Activated B cell treated with CpG ODN at 0.5 μM for 24 hours (primary cell): ENCODE results near the gene SSR2. TPM values are rescaled to one million over a fixed set of nuclear protein-coding genes. Genes with fewer than 3 reads are reported as not detected.

Source experiments
- ATAC-seq: fragments of 200-7000 bp; cut with Tn5 transposase; one replicate; pipeline ENCODE4 v1.10.0; 2021; ENCODE audit warnings: low read depth, mild to moderate bottlenecking, moderate library complexity
- CTCF ChIA-PET: fragments of 350-600 bp; sonication (Branson Sonifier 250); formaldehyde crosslinking; loops from one replicate; lab custom pipeline; 2021; ENCODE audit warnings: antibody characterized with exemption; lab: Charles Lee
- POLR2A ChIA-PET: fragments of 350-600 bp; sonication (Branson Sonifier 250); formaldehyde crosslinking; loops from one replicate; lab custom pipeline; 2021; ENCODE audit warnings: antibody characterized with exemption; lab: Charles Lee
- DNase-seq: peaks from one replicate; pipeline ENCODE4 v3.0.0; 2022
- H3K27ac Mint-ChIP-seq: one replicate; pipeline ENCODE4 v1.8.0; 2020; ENCODE audit warnings: mixed read lengths
- H3K27me3 Mint-ChIP-seq: one replicate; pipeline ENCODE4 v1.8.0; 2021; ENCODE audit warnings: mixed read lengths
- H3K36me3 Mint-ChIP-seq: one replicate; pipeline ENCODE4 v1.8.0; 2021; ENCODE audit warnings: low read depth, mixed read lengths
- H3K4me1 Mint-ChIP-seq: one replicate; pipeline ENCODE4 v1.8.0; 2021; ENCODE audit warnings: mixed read lengths
- H3K4me3 Mint-ChIP-seq: one replicate; pipeline ENCODE4 v1.8.0; 2020; ENCODE audit warnings: mild to moderate bottlenecking, mixed read lengths
- H3K9me3 Mint-ChIP-seq: one replicate; pipeline ENCODE4 v1.8.0; 2020; ENCODE audit warnings: mixed read lengths
- CTCF ChIP-seq: fragments of 200-600 bp; IDR thresholded peaks from one replicate; pipeline ENCODE4 v1.8.0; 2022; ENCODE audit warnings: antibody characterized with exemption, mild to moderate bottlenecking
- intact Hi-C: fragments of 100-400 bp; cut with micrococcal nuclease; formaldehyde crosslinking; loops from one replicate; pipeline ENCODE4 v1.15.1; 2024
- total RNA-seq: library from RNA; stranded (reverse); gene quantifications from 2 replicates; pipeline ENCODE4 v1.2.3, GENCODE V29; 2022

SSR2 gene
- total RNA-seq, 1 donor from 2014 or later: 136 TPM

DNA sequence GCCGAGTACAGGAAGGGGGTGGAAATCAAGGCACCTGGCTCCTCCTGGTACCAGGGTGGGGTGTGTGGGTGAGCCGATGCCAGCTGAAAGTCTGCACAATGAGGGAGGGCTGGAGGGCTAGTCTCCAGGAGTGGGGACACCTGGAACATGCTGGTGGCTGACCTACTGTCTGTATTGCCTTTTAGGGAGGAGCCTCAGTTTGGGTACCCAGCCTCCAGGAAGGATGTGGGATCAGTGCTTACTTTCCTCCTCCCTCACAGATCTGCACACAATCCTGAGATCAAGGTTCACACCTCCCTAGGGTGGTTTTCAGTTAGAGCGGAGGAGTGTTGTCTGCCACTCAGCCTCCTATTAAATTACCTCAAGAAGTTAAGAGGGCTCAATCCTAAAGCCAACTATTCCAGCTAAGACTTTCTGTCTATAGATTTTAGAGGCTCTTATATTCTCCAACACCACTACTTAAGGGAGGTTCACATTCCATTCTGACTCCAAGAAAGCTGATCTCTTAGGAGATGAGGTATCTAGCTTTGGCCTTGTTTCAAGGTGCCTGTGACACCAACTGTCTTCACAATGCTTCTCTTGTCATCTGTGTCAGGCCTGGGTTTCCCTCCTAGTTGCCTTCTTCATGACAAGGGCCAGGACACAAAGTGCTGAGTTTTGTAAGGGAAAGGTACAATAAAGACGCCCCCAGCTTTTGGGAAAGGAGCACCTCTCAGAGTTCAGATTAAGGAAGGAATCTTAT is 15.7 kb downstream of the SSR2 start:
- H3K4me1 Mint-ChIP-seq: no peaks in the 10 kb centered on the region
- no peak for ATAC-seq
- no peaks in the 10 kb centered on the region for H3K27me3 Mint-ChIP-seq
- no peak for DNase-seq
- H3K27ac Mint-ChIP-seq: no peak overlapping the region
- peaks cover 25% of the 10 kb centered on the region for H3K36me3 Mint-ChIP-seq
- no peak for TF ChIP-seq CTCF
- CTCF ChIA-PET: no interaction called here
- H3K4me3 Mint-ChIP-seq: no peak overlapping the region
- POLR2A ChIA-PET: no interaction called here
- intact Hi-C loops: no loop called here
- no peaks in the 10 kb centered on the region for H3K9me3 Mint-ChIP-seq

DNA sequence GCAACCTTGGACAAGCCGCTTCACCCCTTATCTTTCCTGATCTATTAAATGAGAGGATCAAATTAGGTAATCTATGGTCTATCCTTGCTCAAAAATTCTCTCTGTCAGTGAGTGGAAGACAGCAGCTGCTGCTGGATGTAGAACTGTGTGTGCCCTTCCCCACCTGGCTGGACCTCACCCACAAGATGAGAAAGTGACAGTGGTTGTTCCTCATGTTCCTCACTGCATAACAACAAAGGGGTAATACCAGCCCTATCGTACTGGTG is 16.9 kb downstream of the SSR2 start:
- H3K4me3 Mint-ChIP-seq: no peak overlapping the region
- H3K9me3 Mint-ChIP-seq: no peaks in the 10 kb centered on the region
- no peaks in the 10 kb centered on the region for H3K27me3 Mint-ChIP-seq
- no peak for DNase-seq
- no peaks in the 10 kb centered on the region for H3K4me1 Mint-ChIP-seq
- H3K36me3 Mint-ChIP-seq: peaks cover 15% of the 10 kb centered on the region
- TF ChIP-seq CTCF: no peak
- CTCF ChIA-PET: interaction anchor here (0.9 kb wide), 2 partner anchors 14 to 66 kb away, joined by 3 to 5 read pairs; no protein-coding TSS in a partner anchor
- no peak for ATAC-seq
- intact Hi-C loops: no loop called here
- no peak overlapping the region for H3K27ac Mint-ChIP-seq
- POLR2A ChIA-PET: no interaction called here

GRCh38 chr1:156002188-156002911 is 18.4 kb downstream of the SSR2 start:
- Mint-ChIP-seq H3K4me1 (no peaks in the 10 kb centered on the region), H3K36me3 (peaks cover 8% of the 10 kb centered on the region), H3K4me3 (no peak overlapping the region), H3K9me3 (no peaks in the 10 kb centered on the region), H3K27me3 (no peaks in the 10 kb centered on the region), H3K27ac (no peak overlapping the region)
- ATAC-seq (no peak), DNase-seq (no peak)
- ChIA-PET POLR2A (no interaction called here), CTCF (interaction anchor here (2.5 kb wide), 1 partner anchor 64 kb away, joined by 6 read pairs; no protein-coding TSS in a partner anchor)
- intact Hi-C loops: no loop called here
- TF ChIP-seq CTCF: no peak

- DNase-seq (no peak), ATAC-seq (no peak)
- no peak overlapping the region for H3K27ac Mint-ChIP-seq
- ChIA-PET CTCF (interaction anchor here (2.5 kb wide), 1 partner anchor 63 kb away, joined by 6 read pairs; no protein-coding TSS in a partner anchor), POLR2A (no interaction called here)
- no peaks in the 10 kb centered on the region for H3K27me3 Mint-ChIP-seq
- H3K4me3 Mint-ChIP-seq: no peak overlapping the region
- TF ChIP-seq CTCF: no peak
- H3K4me1 Mint-ChIP-seq: no peaks in the 10 kb centered on the region
- H3K36me3 Mint-ChIP-seq: peaks cover 2% of the 10 kb centered on the region
- no peaks in the 10 kb centered on the region for H3K9me3 Mint-ChIP-seq
- intact Hi-C loops: no loop called here
Observed at GRCh38 chr1:156001662-156002171, 19.0 kb downstream of the SSR2 start.

- Mint-ChIP-seq H3K36me3 (no peaks in the 10 kb centered on the region), H3K27ac (no peak overlapping the region), H3K4me3 (no peak overlapping the region), H3K27me3 (no peaks in the 10 kb centered on the region), H3K9me3 (no peaks in the 10 kb centered on the region), H3K4me1 (no peaks in the 10 kb centered on the region)
- intact Hi-C loops: no loop called here
- ChIA-PET CTCF (interaction anchor here (1.4 to 2.5 kb wide), 2 partner anchors 11 to 63 kb away, joined by 5 to 6 read pairs; no protein-coding TSS in a partner anchor), POLR2A (interaction anchor here (0.5 kb wide), 1 partner anchor 441 kb away, joined by 5 read pairs; no protein-coding TSS in a partner anchor)
- no peak for DNase-seq
- no peak for TF ChIP-seq CTCF
- no peak for ATAC-seq
Observed at GRCh38 chr1:156001021-156001661, 19.6 kb downstream of the SSR2 start.
